Caco-2 (cell line): ENCODE measurements around the gene OAF. TPM values are rescaled to one million over a fixed set of nuclear protein-coding genes. Genes with fewer than 3 reads are reported as not detected.

ENCODE experiments used
- BruUV-seq: library from RNA; stranded (reverse); fragments of 400-500 nt; replicated peaks from 2 replicates; lab custom pipeline; 2021; lab: Mats Ljungman, UMichigan
- CTCF ChIA-PET: fragments of 300-600 bp; sonication (Branson Sonifier 250); formaldehyde crosslinking; loops from one replicate; lab custom pipeline; 2022; ENCODE audit warnings: antibody characterized with exemption; lab: Charles Lee
- POLR2A ChIA-PET: fragments of 300-600 bp; sonication (Branson Sonifier 250); formaldehyde crosslinking; loops from one replicate; lab custom pipeline; 2022; ENCODE audit warnings: antibody characterized with exemption; lab: Charles Lee
- DNase-seq, 2 experiments: peaks; one replicate each; pipeline versions ENCODE4 v3.0.0 to v3.0.0-alpha.2; 2020 to 2022
- H3K27me3 ChIP-seq: replicated peaks from 2 replicates; pipeline ENCODE4 v1.6.0; 2011; ENCODE audit warnings: low read length; ENCODE audit not compliant: control insufficient read depth, insufficient read depth
- H3K36me3 ChIP-seq: 2 replicates; pipeline ENCODE4 v1.5.1; 2011; ENCODE audit warnings: low read length; ENCODE audit not compliant: control insufficient read depth, insufficient read depth
- H3K4me1 ChIP-seq: fragments of 250-450 bp; sonication (Bioruptor Pico); 2 replicates; pipeline ENCODE4 v1.5.1; 2020; ENCODE audit warnings: mild to moderate bottlenecking
- H3K4me3 ChIP-seq: 2 replicates; pipeline ENCODE4 v1.5.1; 2011; ENCODE audit warnings: low read depth, mild to moderate bottlenecking, control low read depth, low read length
- H3K9me3 ChIP-seq: fragments of 250-450 bp; sonication (Bioruptor Pico); 2 replicates; pipeline ENCODE4 v1.5.1; 2020; ENCODE audit warnings: mild to moderate bottlenecking, moderate library complexity
- H3K27ac Mint-ChIP-seq: one replicate; pipeline ENCODE4 v1.8.0; 2022; ENCODE audit warnings: mixed read lengths; ENCODE audit not compliant: unreplicated experiment
- H3K27me3 Mint-ChIP-seq: one replicate; pipeline ENCODE4 v1.8.0; 2022; ENCODE audit warnings: mixed read lengths; ENCODE audit not compliant: insufficient read depth, unreplicated experiment
- H3K36me3 Mint-ChIP-seq: one replicate; pipeline ENCODE4 v1.8.0; 2022; ENCODE audit warnings: mild to moderate bottlenecking, mixed read lengths; ENCODE audit not compliant: insufficient read depth, unreplicated experiment
- H3K4me1 Mint-ChIP-seq: one replicate; pipeline ENCODE4 v1.8.0; 2022; ENCODE audit warnings: low read depth, mixed read lengths; ENCODE audit not compliant: unreplicated experiment
- H3K4me3 Mint-ChIP-seq: one replicate; pipeline ENCODE4 v1.8.0; 2022; ENCODE audit warnings: mild to moderate bottlenecking, moderate library complexity, mixed read lengths; ENCODE audit not compliant: unreplicated experiment
- H3K9me3 Mint-ChIP-seq: one replicate; pipeline ENCODE4 v1.8.0; 2022; ENCODE audit warnings: mixed read lengths; ENCODE audit not compliant: unreplicated experiment
- intact Hi-C: fragments of 100-400 bp; cut with micrococcal nuclease; formaldehyde crosslinking; loops from one replicate; pipeline ENCODE4 v1.10.0; 2022; ENCODE audit not compliant: unreplicated experiment
- total RNA-seq: library from RNA; stranded (reverse); gene quantifications from 2 replicates; pipeline ENCODE4 v1.2.3, GENCODE V29; 2022
- TF ChIP-seq, protein P1 (sequence below), 2 experiments: fragments of 200-600 bp in 1 of 2; IDR thresholded peaks; 1 replicate in 1 of 2; 2 replicates in 1 of 2; pipeline versions ENCODE4 v1.5.1 to v1.8.0; 2011 to 2022; ENCODE audit warnings: antibody characterized with exemption in 1 of 2, control low read depth in 1 of 2, inconsistent platforms in 1 of 2, low read depth in 1 of 2, low read length in 1 of 2, mild to moderate bottlenecking in 1 of 2, moderate library complexity in 1 of 2; ENCODE audit not compliant: insufficient read depth in 1 of 2, severe bottlenecking in 1 of 2, unreplicated experiment in 1 of 2

OAF gene
- total RNA-seq, 1 experiment from 2014 or later = 31.3 TPM

DNA sequence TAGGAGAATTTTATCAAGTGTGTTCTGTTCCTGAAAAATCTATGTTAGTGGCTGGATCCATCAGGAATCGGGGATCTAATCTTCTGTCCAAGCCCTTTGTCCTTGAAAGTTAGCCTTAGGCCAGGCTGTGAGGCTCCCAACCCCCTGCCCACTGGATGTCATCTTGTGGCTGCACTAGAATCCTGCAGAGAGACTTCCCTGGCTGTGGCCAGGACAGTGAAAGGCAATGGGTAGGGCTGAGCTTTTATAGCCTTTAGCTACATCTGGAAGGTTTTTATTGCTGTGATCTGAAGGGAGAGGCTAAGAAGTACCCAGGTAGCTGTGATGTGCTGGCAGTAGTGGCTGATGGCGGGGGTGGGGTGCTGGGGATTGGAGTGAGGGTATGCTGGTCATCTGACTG lies 2.1 kb downstream of the OAF start:
- no peaks in the 10 kb centered on the region for H3K9me3 ChIP-seq
- intact Hi-C loops = no loop called here

DNA sequence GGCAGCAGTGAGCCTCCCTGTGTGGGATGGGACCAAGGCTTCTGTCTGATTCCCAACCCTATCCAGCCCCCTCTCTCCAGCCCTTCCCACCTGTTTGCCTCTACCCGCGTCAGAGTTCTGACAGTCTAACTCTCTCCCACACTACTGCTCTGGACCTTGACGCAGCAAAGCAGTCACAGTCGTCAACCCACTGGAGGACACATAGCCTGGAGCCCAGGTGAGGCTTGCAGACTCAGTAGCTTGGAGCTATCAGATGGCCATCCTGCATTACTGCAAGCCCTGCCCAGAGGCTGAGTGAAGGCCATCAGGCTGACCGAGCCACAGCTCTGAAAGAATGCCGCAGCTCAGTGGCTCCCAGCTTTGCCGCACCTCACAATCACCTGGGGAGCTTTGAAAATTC lies 3.7 kb downstream of the OAF start:
- ChIA-PET CTCF (interaction anchor here (0.6 to 0.7 kb wide), 2 partner anchors 15 kb away, joined by 3 read pairs; no protein-coding TSS in a partner anchor), POLR2A (no interaction called here)
- Mint-ChIP-seq H3K9me3 (no peaks in the 10 kb centered on the region), H3K27me3 (no peaks in the 10 kb centered on the region), H3K4me1 (peaks cover 25% of the 10 kb centered on the region), H3K4me3 (no peak overlapping the region), H3K27ac (no peak overlapping the region), H3K36me3 (no peaks in the 10 kb centered on the region)
- BruUV-seq = no TSS peak
- TF ChIP-seq, protein P1, sequence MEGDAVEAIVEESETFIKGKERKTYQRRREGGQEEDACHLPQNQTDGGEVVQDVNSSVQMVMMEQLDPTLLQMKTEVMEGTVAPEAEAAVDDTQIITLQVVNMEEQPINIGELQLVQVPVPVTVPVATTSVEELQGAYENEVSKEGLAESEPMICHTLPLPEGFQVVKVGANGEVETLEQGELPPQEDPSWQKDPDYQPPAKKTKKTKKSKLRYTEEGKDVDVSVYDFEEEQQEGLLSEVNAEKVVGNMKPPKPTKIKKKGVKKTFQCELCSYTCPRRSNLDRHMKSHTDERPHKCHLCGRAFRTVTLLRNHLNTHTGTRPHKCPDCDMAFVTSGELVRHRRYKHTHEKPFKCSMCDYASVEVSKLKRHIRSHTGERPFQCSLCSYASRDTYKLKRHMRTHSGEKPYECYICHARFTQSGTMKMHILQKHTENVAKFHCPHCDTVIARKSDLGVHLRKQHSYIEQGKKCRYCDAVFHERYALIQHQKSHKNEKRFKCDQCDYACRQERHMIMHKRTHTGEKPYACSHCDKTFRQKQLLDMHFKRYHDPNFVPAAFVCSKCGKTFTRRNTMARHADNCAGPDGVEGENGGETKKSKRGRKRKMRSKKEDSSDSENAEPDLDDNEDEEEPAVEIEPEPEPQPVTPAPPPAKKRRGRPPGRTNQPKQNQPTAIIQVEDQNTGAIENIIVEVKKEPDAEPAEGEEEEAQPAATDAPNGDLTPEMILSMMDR (IDR thresholded peaks at IDR 0.05; ENCODE audit: insufficient read depth in 1 of 2, low read depth in 1 of 2, low read length in 1 of 2, severe bottlenecking in 1 of 2, unreplicated experiment in 1 of 2) = no peak
- peaks cover 4% of the 10 kb centered on the region; the same call in 1 of the 2 replicates for H3K36me3 ChIP-seq
- H3K27me3 ChIP-seq = no peaks in the 10 kb centered on the region
- peaks cover 26% of the 10 kb centered on the region for H3K4me1 ChIP-seq
- DNase-seq = no peak
- intact Hi-C loops = no loop called here
- H3K4me3 ChIP-seq = no peak overlapping the region
- H3K9me3 ChIP-seq = no peaks in the 10 kb centered on the region

More for the DNA sequence above, 2.1 kb downstream of the OAF start:
- H3K9me3 Mint-ChIP-seq = no peaks in the 10 kb centered on the region
- TF ChIP-seq, protein P1 (IDR thresholded peaks at IDR 0.05; ENCODE audit: insufficient read depth in 1 of 2, low read depth in 1 of 2, low read length in 1 of 2, severe bottlenecking in 1 of 2, unreplicated experiment in 1 of 2) = no peak
- no peak overlapping the region for H3K4me3 Mint-ChIP-seq
- no peaks in the 10 kb centered on the region for H3K36me3 Mint-ChIP-seq
- H3K27me3 Mint-ChIP-seq = no peaks in the 10 kb centered on the region
- BruUV-seq = TSS peak; percentile 20
- H3K36me3 ChIP-seq = peaks cover 4% of the 10 kb centered on the region; the same call in 1 of the 2 replicates
- ChIA-PET CTCF (interaction anchor here (0.6 to 1.4 kb wide), 3 partner anchors 16 to 484 kb away, joined by 3 read pairs; partner anchors contain the start of gene NECTIN1), POLR2A (no interaction called here)
- H3K27me3 ChIP-seq = no peaks in the 10 kb centered on the region
- peak overlapping the region; percentile 93 for H3K4me3 ChIP-seq
- no peak overlapping the region for H3K27ac Mint-ChIP-seq
- H3K4me1 Mint-ChIP-seq = peaks cover 25% of the 10 kb centered on the region
- H3K4me1 ChIP-seq = peaks cover 30% of the 10 kb centered on the region
- DNase-seq = no peak

DNA sequence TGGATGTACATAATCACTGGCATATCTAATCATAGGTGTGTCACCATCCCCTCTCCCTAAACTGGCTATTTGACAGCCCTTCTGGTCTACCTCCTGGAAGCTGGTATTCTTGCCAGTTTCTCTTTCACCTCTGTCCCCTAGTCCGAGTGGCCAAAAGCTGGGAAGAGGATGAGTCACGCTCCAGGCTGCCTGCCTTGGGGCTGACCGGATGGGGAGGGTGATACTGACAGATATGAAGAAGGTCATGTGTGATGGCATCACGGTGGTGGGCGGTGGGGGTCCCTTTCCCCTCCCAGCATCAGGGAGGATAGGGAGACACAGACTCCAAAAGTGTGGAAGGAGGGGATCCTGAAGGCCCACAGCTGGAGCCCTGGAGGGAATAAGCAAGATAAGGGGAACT lies 4.8 kb downstream of the OAF start:
- Histone ChIP-seq H3K36me3 (peaks cover 4% of the 10 kb centered on the region; the same call in 1 of the 2 replicates), H3K4me3 (no peak overlapping the region), H3K9me3 (no peaks in the 10 kb centered on the region), H3K27me3 (no peaks in the 10 kb centered on the region), H3K4me1 (peaks cover 20% of the 10 kb centered on the region)
- DNase-seq = no peak
- intact Hi-C loops = no loop called here
- CTCF ChIA-PET = interaction anchor here (0.6 to 1.8 kb wide), 2 partner anchors 14 to 45 kb away, joined by 3 to 5 read pairs; no protein-coding TSS in a partner anchor
- Mint-ChIP-seq H3K27me3 (no peaks in the 10 kb centered on the region), H3K9me3 (no peaks in the 10 kb centered on the region), H3K4me1 (peaks cover 23% of the 10 kb centered on the region), H3K27ac (no peak overlapping the region), H3K4me3 (no peak overlapping the region), H3K36me3 (no peaks in the 10 kb centered on the region)
- BruUV-seq = no TSS peak
- TF ChIP-seq, protein P1 (IDR thresholded peaks at IDR 0.05; ENCODE audit: insufficient read depth in 1 of 2, low read depth in 1 of 2, low read length in 1 of 2, severe bottlenecking in 1 of 2, unreplicated experiment in 1 of 2) = no peak
- POLR2A ChIA-PET = no interaction called here
